NT2/D1 (cell line): Measurements from ENCODE around the gene GPR37L1.

Source experiments
- DNase-seq: peaks from one replicate; pipeline ENCODE4 v3.0.0-alpha.2; 2011; ENCODE audit warnings: low read depth, low spot score
- H3K27me3 ChIP-seq: 2 replicates; pipeline ENCODE4 v1.6.0; 2011; ENCODE audit warnings: mild to moderate bottlenecking; ENCODE audit not compliant: insufficient read length, insufficient read depth
- H3K36me3 ChIP-seq: 2 replicates; pipeline ENCODE4 v1.6.1; 2011; ENCODE audit warnings: mild to moderate bottlenecking, low read length, mixed read lengths; ENCODE audit not compliant: insufficient read depth, insufficient read length
- H3K4me1 ChIP-seq: 2 replicates; pipeline ENCODE4 v1.5.1; 2011; ENCODE audit not compliant: insufficient read depth, insufficient read length
- H3K4me3 ChIP-seq: 2 replicates; pipeline ENCODE4 v1.5.1; 2011; ENCODE audit warnings: low read depth; ENCODE audit not compliant: insufficient read length
- H3K9ac ChIP-seq: 2 replicates; pipeline ENCODE4 v1.6.0; 2011; ENCODE audit warnings: low read depth; ENCODE audit not compliant: insufficient read length
- H3K9me3 ChIP-seq: 2 replicates; pipeline ENCODE4 v1.5.1; 2011; ENCODE audit warnings: mild to moderate bottlenecking, low read length; ENCODE audit not compliant: insufficient read depth
- SUZ12 ChIP-seq: IDR thresholded peaks from 2 replicates; pipeline ENCODE4 v1.6.1; 2011; ENCODE audit not compliant: insufficient read length, insufficient read depth; ENCODE audit errors: extremely low read depth
- YY1 ChIP-seq: IDR thresholded peaks from 2 replicates; pipeline ENCODE4 v1.6.1; 2011; ENCODE audit not compliant: insufficient read length, insufficient read depth
- ZNF274 ChIP-seq: IDR thresholded peaks from 2 replicates; pipeline ENCODE4 v1.6.1; 2011; ENCODE audit warnings: mild to moderate bottlenecking, low read depth, low read length

Gene GPR37L1

GRCh38 chr1:202146279-202146678, 23.6 kb downstream of the GPR37L1 start:
- peaks cover 17% of the 10 kb centered on the region for H3K27me3 ChIP-seq
- no peak overlapping the region for H3K4me3 ChIP-seq
- no peaks in the 10 kb centered on the region for H3K9me3 ChIP-seq
- TF ChIP-seq YY1 = no peak
- no peak for TF ChIP-seq ZNF274
- no peak for TF ChIP-seq SUZ12
- H3K36me3 ChIP-seq = peaks cover 13% of the 10 kb centered on the region
- peaks cover 6% of the 10 kb centered on the region for H3K4me1 ChIP-seq
- no peak for DNase-seq
- no peak overlapping the region for H3K9ac ChIP-seq

DNA sequence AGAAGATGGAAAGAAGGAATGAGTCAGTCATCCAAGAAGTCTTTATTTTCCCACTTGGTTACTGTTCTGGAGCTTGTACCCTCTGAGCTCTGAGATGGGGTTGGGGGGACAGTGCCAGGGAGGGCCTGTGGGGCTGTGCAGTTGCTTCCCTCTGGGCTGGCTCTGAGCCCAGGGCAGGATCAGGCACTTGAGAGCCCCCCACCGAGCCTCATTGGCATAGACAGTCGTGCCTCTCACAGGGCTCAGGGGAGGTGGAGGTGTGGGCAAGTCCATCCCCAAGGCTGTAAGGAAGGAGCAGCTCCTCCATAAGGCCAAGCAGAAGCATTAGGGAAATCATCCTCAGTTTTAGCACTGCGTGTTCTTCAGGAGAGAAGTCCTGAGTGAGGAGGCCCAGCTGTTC, 24.3 kb downstream of the GPR37L1 start:
- no peak for TF ChIP-seq ZNF274
- TF ChIP-seq SUZ12 = no peak
- TF ChIP-seq YY1 = no peak
- Histone ChIP-seq H3K36me3 (peaks cover 13% of the 10 kb centered on the region), H3K27me3 (peaks cover 17% of the 10 kb centered on the region), H3K4me1 (peaks cover 6% of the 10 kb centered on the region), H3K9me3 (no peaks in the 10 kb centered on the region), H3K4me3 (no peak overlapping the region), H3K9ac (no peak overlapping the region)
- DNase-seq = no peak

DNA sequence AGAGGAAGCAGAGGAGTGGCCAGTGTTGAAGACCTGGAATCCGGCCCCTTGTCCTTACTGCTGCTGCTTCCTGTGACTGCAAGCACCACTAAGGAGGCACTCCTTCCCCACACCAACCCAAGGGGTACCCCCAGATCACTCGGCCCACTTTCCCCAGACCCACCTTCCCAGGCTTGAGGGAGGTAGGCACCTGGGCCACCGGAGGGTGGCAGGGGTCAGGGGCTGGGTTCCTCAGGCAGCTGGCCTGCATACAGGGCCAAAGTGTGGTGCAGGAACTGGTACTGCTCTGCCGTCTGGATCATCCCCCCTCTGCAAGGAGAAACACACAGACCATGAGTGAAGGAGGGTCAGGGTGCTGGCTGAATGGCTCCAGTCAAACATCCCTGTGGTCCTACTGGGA, 25.7 kb downstream of the GPR37L1 start:
- H3K4me3 ChIP-seq = no peak overlapping the region
- no peak for DNase-seq
- H3K27me3 ChIP-seq = peaks cover 17% of the 10 kb centered on the region
- H3K36me3 ChIP-seq = no peaks in the 10 kb centered on the region
- no peak overlapping the region for H3K9ac ChIP-seq
- no peak for TF ChIP-seq ZNF274
- no peak for TF ChIP-seq SUZ12
- TF ChIP-seq YY1 = no peak
- peaks cover 3% of the 10 kb centered on the region for H3K4me1 ChIP-seq
- H3K9me3 ChIP-seq = no peaks in the 10 kb centered on the region

GRCh38 chr1:202149566-202149965, 26.8 kb downstream of the GPR37L1 start:
- TF ChIP-seq YY1 = no peak
- no peak for DNase-seq
- H3K36me3 ChIP-seq = no peaks in the 10 kb centered on the region
- H3K4me1 ChIP-seq = peaks cover 7% of the 10 kb centered on the region
- H3K9ac ChIP-seq = no peak overlapping the region
- peaks cover 17% of the 10 kb centered on the region for H3K27me3 ChIP-seq
- H3K4me3 ChIP-seq = no peak overlapping the region
- H3K9me3 ChIP-seq = no peaks in the 10 kb centered on the region

DNA sequence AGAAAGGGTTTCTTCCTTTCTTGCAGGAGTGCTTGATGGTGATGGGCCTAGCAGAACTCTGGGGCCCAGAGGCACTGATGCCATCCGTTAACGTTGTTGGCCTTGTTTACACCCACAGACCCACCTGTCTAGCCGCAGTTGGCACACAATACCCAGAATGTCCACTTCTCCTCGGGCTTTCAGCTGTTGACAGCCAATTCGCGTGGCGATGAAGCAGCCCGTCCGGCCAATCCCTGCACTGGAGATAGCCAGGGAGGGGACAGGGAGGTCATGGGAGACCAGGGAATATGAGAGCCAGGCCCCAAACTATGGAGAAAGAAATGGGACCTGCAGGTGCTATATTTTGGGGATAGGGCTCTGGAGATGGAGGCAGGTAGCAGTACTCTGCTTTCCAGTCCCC, 27.5 kb downstream of the GPR37L1 start:
- H3K9ac ChIP-seq = no peak overlapping the region

GRCh38 chr1:202150602-202151001, 27.9 kb downstream of the GPR37L1 start:
- Histone ChIP-seq H3K27me3 (peaks cover 8% of the 10 kb centered on the region), H3K36me3 (no peaks in the 10 kb centered on the region), H3K4me3 (no peak overlapping the region), H3K9ac (no peak overlapping the region), H3K4me1 (peaks cover 7% of the 10 kb centered on the region), H3K9me3 (no peaks in the 10 kb centered on the region)
- no peak for TF ChIP-seq SUZ12
- no peak for TF ChIP-seq ZNF274
- no peak for TF ChIP-seq YY1
- no peak for DNase-seq

More for the DNA sequence above, 27.5 kb downstream of the GPR37L1 start:
- no peak for DNase-seq
- Histone ChIP-seq H3K4me1 (peaks cover 7% of the 10 kb centered on the region), H3K27me3 (peaks cover 12% of the 10 kb centered on the region), H3K4me3 (no peak overlapping the region), H3K36me3 (no peaks in the 10 kb centered on the region), H3K9me3 (no peaks in the 10 kb centered on the region)
- TF ChIP-seq ZNF274 = no peak
- no peak for TF ChIP-seq YY1
- TF ChIP-seq SUZ12 = no peak

GRCh38 chr1:202151045-202151444, 28.3 kb downstream of the GPR37L1 start:
- Histone ChIP-seq H3K9ac (no peak overlapping the region), H3K36me3 (no peaks in the 10 kb centered on the region), H3K4me3 (no peak overlapping the region), H3K9me3 (no peaks in the 10 kb centered on the region), H3K27me3 (peaks cover 3% of the 10 kb centered on the region), H3K4me1 (peaks cover 7% of the 10 kb centered on the region)
- TF ChIP-seq SUZ12 = no peak
- TF ChIP-seq YY1 = no peak
- no peak for DNase-seq

DNA sequence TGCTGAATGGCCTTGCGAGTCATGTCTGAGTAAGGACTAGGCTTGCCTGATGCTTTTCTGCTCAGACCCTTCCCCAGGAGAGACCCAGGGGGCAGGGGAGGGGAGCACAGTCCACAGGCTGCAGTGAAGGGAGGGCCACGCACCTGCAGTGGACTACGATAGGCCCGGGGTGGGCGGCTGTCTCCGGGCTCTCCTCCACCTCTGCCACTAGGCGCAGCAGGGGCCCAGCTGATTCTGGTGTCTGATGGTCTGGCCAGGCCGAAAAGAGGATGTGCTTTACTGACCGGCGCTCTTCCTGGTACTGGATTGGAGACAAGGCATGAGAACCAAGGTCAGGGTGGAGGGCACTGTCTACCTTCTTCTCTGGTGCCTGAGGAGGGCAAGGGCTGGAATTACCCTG, 29.7 kb downstream of the GPR37L1 start:
- no peaks in the 10 kb centered on the region for H3K9me3 ChIP-seq
- H3K36me3 ChIP-seq = no peaks in the 10 kb centered on the region
- no peak overlapping the region for H3K9ac ChIP-seq
- H3K27me3 ChIP-seq = no peaks in the 10 kb centered on the region
- no peak overlapping the region for H3K4me3 ChIP-seq
- TF ChIP-seq SUZ12 (no peak), ZNF274 (no peak), YY1 (no peak)
- peaks cover 8% of the 10 kb centered on the region for H3K4me1 ChIP-seq
- DNase-seq = no peak
